WTC11 (cell line): Measurements from ENCODE around the gene PLXDC2. TPM values are rescaled to one million over a fixed set of nuclear protein-coding genes. Genes with fewer than 3 reads are reported as not detected.

Experiments used
- ATF1 ChIP-seq: sonication (generic); formaldehyde crosslinking; IDR thresholded peaks from 2 replicates; pipeline ENCODE4 v1.8.1; 2023; ENCODE audit warnings: mild to moderate bottlenecking, moderate library complexity, missing genetic modification reagents
- CREB1 ChIP-seq: sonication (generic); formaldehyde crosslinking; IDR thresholded peaks from 2 replicates; pipeline ENCODE4 v1.8.0; 2023; ENCODE audit warnings: mild to moderate bottlenecking, missing genetic modification reagents
- ELF4 ChIP-seq: sonication (generic); formaldehyde crosslinking; IDR thresholded peaks from 2 replicates; pipeline ENCODE4 v1.8.1; 2022; ENCODE audit warnings: low read depth, mild to moderate bottlenecking, moderate library complexity, missing genetic modification reagents
- FOXJ3 ChIP-seq: sonication (generic); formaldehyde crosslinking; IDR thresholded peaks from 2 replicates; pipeline ENCODE4 v1.9.0; 2021; ENCODE audit warnings: missing genetic modification reagents, mild to moderate bottlenecking, borderline replicate concordance
- FOXP1 ChIP-seq: sonication (generic); formaldehyde crosslinking; IDR thresholded peaks from 2 replicates; pipeline ENCODE4 v1.8.0; 2022; ENCODE audit warnings: missing genetic modification reagents, mild to moderate bottlenecking, moderate library complexity, borderline replicate concordance
- GABPB1 ChIP-seq: sonication (generic); formaldehyde crosslinking; IDR thresholded peaks from 2 replicates; pipeline ENCODE4 v1.8.1; 2023; ENCODE audit warnings: mild to moderate bottlenecking, missing genetic modification reagents
- JUN ChIP-seq: sonication (generic); formaldehyde crosslinking; IDR thresholded peaks from 2 replicates; pipeline ENCODE4 v1.8.0; 2023; ENCODE audit warnings: mild to moderate bottlenecking, missing genetic modification reagents
- MYBL2 ChIP-seq: sonication (generic); formaldehyde crosslinking; IDR thresholded peaks from 2 replicates; pipeline ENCODE4 v1.8.1; 2023; ENCODE audit warnings: mild to moderate bottlenecking, moderate library complexity, missing genetic modification reagents
- NFATC4 ChIP-seq: fragments of 250-450 bp; sonication (Bioruptor Pico); IDR thresholded peaks from 2 replicates; pipeline ENCODE4 v1.9.0; 2021; ENCODE audit warnings: mild to moderate bottlenecking
- NFE2L1 ChIP-seq: sonication (generic); formaldehyde crosslinking; IDR thresholded peaks from 2 replicates; pipeline ENCODE4 v1.8.1; 2023; ENCODE audit warnings: missing genetic modification reagents
- OVOL2 ChIP-seq: fragments of 250-450 bp; sonication (Bioruptor Pico); IDR thresholded peaks from 2 replicates; pipeline ENCODE4 v1.9.0; 2021; ENCODE audit warnings: mild to moderate bottlenecking, borderline replicate concordance
- RORB ChIP-seq: fragments of 250-450 bp; sonication (Bioruptor Pico); IDR thresholded peaks from 2 replicates; pipeline ENCODE4 v1.9.0; 2021; ENCODE audit warnings: mild to moderate bottlenecking
- SMAD3 ChIP-seq: sonication (generic); formaldehyde crosslinking; IDR thresholded peaks from 2 replicates; pipeline ENCODE4 v1.8.0; 2022; ENCODE audit warnings: missing genetic modification reagents, mild to moderate bottlenecking, borderline replicate concordance
- SMAD4 ChIP-seq: sonication (generic); formaldehyde crosslinking; IDR thresholded peaks from 2 replicates; pipeline ENCODE4 v1.8.0; 2022; ENCODE audit warnings: mild to moderate bottlenecking, missing genetic modification reagents
- total RNA-seq: library from RNA; stranded (reverse); gene quantifications from 3 replicates; pipeline ENCODE4 v1.2.3, GENCODE V29; 2021
- TF ChIP-seq, protein P1 (sequence below): sonication (generic); formaldehyde crosslinking; IDR thresholded peaks from 2 replicates; pipeline ENCODE4 v1.8.1; 2022; ENCODE audit warnings: low read depth, mild to moderate bottlenecking, moderate library complexity, missing genetic modification reagents, borderline replicate concordance
- TF ChIP-seq, protein P2 (sequence below): sonication (generic); formaldehyde crosslinking; IDR thresholded peaks from 2 replicates; pipeline ENCODE4 v1.8.1; 2023; ENCODE audit warnings: mild to moderate bottlenecking, moderate library complexity, missing genetic modification reagents
- TF ChIP-seq, protein P3 (sequence below): fragments of 250-450 bp; sonication (Bioruptor Pico); IDR thresholded peaks from 2 replicates; pipeline ENCODE4 v1.9.0; 2021; ENCODE audit warnings: moderate library complexity, mild to moderate bottlenecking, inconsistent platforms, borderline replicate concordance
- TF ChIP-seq, protein P4 (sequence below): sonication (generic); formaldehyde crosslinking; IDR thresholded peaks from 2 replicates; pipeline ENCODE4 v1.8.0; 2022; ENCODE audit warnings: missing genetic modification reagents
- TF ChIP-seq, protein P5 (sequence below): sonication (generic); formaldehyde crosslinking; IDR thresholded peaks from 2 replicates; pipeline ENCODE4 v1.8.1; 2022; ENCODE audit warnings: mild to moderate bottlenecking, moderate library complexity, missing genetic modification reagents
- TF ChIP-seq, protein P6 (sequence below): fragments of 250-450 bp; sonication (Bioruptor Pico); IDR thresholded peaks from 2 replicates; pipeline ENCODE4 v1.9.0; 2021; ENCODE audit warnings: mild to moderate bottlenecking
- TF ChIP-seq, protein P7 (sequence below): fragments of 250-450 bp; sonication (Bioruptor Pico); IDR thresholded peaks from 2 replicates; pipeline ENCODE4 v1.9.0; 2021; ENCODE audit warnings: mild to moderate bottlenecking
- TF ChIP-seq, protein P8 (sequence below): sonication (generic); formaldehyde crosslinking; IDR thresholded peaks from 2 replicates; pipeline ENCODE4 v1.8.1; 2023; ENCODE audit warnings: mild to moderate bottlenecking, missing genetic modification reagents, borderline replicate concordance

The PLXDC2 gene
- total RNA-seq, 1 experiment from 2014 or later = 31.7 TPM

DNA sequence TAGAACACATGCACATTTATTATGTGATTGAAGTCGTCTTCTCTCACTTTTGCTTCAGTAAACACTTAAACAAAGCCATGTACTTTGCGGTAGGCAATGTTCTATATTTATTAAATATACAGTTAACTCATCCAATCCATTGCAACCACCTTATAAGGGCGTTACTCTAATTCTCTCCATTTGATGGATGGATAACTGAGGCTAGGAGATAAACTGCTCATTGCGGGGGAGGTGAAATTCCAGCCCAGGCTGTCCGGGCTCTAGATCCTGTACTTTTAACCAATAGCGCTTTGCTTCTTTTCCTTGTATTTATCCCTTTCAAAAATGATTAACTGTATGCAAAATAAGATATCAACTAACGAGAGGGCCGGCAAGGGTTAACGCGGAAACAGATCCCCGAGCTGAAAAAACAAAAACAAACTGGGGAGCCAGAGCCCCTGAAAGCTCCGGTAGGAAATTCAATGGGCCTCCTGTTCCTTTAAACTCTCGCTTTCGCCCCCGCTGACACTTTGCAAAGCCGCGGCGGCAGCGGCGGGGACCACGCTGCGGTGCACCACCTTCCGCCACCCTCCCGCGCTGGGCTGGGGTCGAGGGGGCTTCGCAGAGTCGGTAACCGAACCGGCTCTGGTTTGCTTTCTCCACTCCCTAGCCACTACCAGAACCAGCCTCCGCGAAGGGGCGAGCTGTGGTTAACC, 1.0 kb upstream of the PLXDC2 start (continued):
- TF ChIP-seq, protein P1, sequence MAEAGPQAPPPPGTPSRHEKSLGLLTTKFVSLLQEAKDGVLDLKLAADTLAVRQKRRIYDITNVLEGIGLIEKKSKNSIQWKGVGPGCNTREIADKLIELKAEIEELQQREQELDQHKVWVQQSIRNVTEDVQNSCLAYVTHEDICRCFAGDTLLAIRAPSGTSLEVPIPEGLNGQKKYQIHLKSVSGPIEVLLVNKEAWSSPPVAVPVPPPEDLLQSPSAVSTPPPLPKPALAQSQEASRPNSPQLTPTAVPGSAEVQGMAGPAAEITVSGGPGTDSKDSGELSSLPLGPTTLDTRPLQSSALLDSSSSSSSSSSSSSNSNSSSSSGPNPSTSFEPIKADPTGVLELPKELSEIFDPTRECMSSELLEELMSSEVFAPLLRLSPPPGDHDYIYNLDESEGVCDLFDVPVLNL = no peak
- TF ChIP-seq, protein P2, sequence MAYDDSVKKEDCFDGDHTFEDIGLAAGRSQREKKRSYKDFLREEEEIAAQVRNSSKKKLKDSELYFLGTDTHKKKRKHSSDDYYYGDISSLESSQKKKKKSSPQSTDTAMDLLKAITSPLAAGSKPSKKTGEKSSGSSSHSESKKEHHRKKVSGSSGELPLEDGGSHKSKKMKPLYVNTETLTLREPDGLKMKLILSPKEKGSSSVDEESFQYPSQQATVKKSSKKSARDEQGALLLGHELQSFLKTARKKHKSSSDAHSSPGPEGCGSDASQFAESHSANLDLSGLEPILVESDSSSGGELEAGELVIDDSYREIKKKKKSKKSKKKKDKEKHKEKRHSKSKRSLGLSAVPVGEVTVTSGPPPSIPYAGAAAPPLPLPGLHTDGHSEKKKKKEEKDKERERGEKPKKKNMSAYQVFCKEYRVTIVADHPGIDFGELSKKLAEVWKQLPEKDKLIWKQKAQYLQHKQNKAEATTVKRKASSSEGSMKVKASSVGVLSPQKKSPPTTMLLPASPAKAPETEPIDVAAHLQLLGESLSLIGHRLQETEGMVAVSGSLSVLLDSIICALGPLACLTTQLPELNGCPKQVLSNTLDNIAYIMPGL (CRISPR knock-in tag) = no peak
- TF ChIP-seq, protein P3, sequence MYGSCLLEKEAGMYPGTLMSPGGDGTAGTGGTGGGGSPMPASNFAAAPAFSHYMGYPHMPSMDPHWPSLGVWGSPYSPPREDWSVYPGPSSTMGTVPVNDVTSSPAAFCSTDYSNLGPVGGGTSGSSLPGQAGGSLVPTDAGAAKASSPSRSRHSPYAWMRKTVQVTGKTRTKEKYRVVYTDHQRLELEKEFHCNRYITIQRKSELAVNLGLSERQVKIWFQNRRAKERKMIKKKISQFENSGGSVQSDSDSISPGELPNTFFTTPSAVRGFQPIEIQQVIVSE = no peak
- TF ChIP-seq GABPB1 (CRISPR knock-in tag) (0 out of 2 replicates have a peak, but pooled peaks have one; percentile 13), MYBL2 (CRISPR knock-in tag) (peak; percentile 73), OVOL2 (no peak), SMAD3 (no peak), FOXJ3 (CRISPR knock-in tag) (no peak), SMAD4 (CRISPR knock-in tag) (no peak), FOXP1 (no peak), JUN (CRISPR knock-in tag) (no peak), ATF1 (CRISPR knock-in tag) (no peak), NFE2L1 (no peak), RORB (CRISPR knock-in tag) (no peak), ELF4 (no peak), CREB1 (CRISPR knock-in tag) (no peak), NFATC4 (CRISPR knock-in tag) (no peak)
- TF ChIP-seq, protein P4, sequence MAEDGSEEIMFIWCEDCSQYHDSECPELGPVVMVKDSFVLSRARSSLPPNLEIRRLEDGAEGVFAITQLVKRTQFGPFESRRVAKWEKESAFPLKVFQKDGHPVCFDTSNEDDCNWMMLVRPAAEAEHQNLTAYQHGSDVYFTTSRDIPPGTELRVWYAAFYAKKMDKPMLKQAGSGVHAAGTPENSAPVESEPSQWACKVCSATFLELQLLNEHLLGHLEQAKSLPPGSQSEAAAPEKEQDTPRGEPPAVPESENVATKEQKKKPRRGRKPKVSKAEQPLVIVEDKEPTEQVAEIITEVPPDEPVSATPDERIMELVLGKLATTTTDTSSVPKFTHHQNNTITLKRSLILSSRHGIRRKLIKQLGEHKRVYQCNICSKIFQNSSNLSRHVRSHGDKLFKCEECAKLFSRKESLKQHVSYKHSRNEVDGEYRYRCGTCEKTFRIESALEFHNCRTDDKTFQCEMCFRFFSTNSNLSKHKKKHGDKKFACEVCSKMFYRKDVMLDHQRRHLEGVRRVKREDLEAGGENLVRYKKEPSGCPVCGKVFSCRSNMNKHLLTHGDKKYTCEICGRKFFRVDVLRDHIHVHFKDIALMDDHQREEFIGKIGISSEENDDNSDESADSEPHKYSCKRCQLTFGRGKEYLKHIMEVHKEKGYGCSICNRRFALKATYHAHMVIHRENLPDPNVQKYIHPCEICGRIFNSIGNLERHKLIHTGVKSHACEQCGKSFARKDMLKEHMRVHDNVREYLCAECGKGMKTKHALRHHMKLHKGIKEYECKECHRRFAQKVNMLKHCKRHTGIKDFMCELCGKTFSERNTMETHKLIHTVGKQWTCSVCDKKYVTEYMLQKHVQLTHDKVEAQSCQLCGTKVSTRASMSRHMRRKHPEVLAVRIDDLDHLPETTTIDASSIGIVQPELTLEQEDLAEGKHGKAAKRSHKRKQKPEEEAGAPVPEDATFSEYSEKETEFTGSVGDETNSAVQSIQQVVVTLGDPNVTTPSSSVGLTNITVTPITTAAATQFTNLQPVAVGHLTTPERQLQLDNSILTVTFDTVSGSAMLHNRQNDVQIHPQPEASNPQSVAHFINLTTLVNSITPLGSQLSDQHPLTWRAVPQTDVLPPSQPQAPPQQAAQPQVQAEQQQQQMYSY (CRISPR knock-in tag) = no peak
- TF ChIP-seq, protein P5, sequence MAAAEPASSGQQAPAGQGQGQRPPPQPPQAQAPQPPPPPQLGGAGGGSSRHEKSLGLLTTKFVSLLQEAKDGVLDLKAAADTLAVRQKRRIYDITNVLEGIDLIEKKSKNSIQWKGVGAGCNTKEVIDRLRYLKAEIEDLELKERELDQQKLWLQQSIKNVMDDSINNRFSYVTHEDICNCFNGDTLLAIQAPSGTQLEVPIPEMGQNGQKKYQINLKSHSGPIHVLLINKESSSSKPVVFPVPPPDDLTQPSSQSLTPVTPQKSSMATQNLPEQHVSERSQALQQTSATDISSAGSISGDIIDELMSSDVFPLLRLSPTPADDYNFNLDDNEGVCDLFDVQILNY = no peak
- TF ChIP-seq, protein P6, sequence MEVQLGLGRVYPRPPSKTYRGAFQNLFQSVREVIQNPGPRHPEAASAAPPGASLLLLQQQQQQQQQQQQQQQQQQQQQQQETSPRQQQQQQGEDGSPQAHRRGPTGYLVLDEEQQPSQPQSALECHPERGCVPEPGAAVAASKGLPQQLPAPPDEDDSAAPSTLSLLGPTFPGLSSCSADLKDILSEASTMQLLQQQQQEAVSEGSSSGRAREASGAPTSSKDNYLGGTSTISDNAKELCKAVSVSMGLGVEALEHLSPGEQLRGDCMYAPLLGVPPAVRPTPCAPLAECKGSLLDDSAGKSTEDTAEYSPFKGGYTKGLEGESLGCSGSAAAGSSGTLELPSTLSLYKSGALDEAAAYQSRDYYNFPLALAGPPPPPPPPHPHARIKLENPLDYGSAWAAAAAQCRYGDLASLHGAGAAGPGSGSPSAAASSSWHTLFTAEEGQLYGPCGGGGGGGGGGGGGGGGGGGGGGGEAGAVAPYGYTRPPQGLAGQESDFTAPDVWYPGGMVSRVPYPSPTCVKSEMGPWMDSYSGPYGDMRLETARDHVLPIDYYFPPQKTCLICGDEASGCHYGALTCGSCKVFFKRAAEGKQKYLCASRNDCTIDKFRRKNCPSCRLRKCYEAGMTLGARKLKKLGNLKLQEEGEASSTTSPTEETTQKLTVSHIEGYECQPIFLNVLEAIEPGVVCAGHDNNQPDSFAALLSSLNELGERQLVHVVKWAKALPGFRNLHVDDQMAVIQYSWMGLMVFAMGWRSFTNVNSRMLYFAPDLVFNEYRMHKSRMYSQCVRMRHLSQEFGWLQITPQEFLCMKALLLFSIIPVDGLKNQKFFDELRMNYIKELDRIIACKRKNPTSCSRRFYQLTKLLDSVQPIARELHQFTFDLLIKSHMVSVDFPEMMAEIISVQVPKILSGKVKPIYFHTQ (CRISPR knock-in tag) = no peak
- TF ChIP-seq, protein P7, sequence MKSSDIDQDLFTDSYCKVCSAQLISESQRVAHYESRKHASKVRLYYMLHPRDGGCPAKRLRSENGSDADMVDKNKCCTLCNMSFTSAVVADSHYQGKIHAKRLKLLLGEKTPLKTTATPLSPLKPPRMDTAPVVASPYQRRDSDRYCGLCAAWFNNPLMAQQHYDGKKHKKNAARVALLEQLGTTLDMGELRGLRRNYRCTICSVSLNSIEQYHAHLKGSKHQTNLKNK (CRISPR knock-in tag) = no peak
- TF ChIP-seq, protein P8, sequence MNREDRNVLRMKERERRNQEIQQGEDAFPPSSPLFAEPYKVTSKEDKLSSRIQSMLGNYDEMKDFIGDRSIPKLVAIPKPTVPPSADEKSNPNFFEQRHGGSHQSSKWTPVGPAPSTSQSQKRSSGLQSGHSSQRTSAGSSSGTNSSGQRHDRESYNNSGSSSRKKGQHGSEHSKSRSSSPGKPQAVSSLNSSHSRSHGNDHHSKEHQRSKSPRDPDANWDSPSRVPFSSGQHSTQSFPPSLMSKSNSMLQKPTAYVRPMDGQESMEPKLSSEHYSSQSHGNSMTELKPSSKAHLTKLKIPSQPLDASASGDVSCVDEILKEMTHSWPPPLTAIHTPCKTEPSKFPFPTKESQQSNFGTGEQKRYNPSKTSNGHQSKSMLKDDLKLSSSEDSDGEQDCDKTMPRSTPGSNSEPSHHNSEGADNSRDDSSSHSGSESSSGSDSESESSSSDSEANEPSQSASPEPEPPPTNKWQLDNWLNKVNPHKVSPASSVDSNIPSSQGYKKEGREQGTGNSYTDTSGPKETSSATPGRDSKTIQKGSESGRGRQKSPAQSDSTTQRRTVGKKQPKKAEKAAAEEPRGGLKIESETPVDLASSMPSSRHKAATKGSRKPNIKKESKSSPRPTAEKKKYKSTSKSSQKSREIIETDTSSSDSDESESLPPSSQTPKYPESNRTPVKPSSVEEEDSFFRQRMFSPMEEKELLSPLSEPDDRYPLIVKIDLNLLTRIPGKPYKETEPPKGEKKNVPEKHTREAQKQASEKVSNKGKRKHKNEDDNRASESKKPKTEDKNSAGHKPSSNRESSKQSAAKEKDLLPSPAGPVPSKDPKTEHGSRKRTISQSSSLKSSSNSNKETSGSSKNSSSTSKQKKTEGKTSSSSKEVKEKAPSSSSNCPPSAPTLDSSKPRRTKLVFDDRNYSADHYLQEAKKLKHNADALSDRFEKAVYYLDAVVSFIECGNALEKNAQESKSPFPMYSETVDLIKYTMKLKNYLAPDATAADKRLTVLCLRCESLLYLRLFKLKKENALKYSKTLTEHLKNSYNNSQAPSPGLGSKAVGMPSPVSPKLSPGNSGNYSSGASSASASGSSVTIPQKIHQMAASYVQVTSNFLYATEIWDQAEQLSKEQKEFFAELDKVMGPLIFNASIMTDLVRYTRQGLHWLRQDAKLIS (CRISPR knock-in tag) = no peak
